IMR-90 (cell line): ENCODE measurements around the gene LGMN. TPM values are rescaled to one million over a fixed set of nuclear protein-coding genes. Genes with fewer than 3 reads are reported as not detected.

Source experiments
- ATAC-seq: fragments of 200-7000 bp; cut with Tn5 transposase; 2 replicates; pipeline ENCODE4 v1.9.1; 2020; ENCODE audit warnings: low read depth, mild to moderate bottlenecking, moderate library complexity
- BruUV-seq: library from RNA; stranded (reverse); fragments of 400-500 nt; replicated peaks from 2 replicates; lab custom pipeline; 2021; lab: Mats Ljungman, UMichigan
- CTCF ChIA-PET: fragments of 300-600 bp; formaldehyde crosslinking; extraction: SDS; loops from one replicate; lab custom pipeline; 2021; ENCODE audit warnings: antibody characterized with exemption; lab: Yijun Ruan, JAX
- POLR2A ChIA-PET: fragments of 300-600 bp; sonication (Branson Sonifier 250); formaldehyde crosslinking; loops from one replicate; lab custom pipeline; 2022; ENCODE audit warnings: antibody characterized with exemption; ENCODE audit not compliant: unreplicated experiment; lab: Charles Lee
- DNase-seq: peaks from one replicate; pipeline ENCODE4 v3.0.0; 2013
- H2AFZ ChIP-seq: replicated peaks from 2 replicates; pipeline ENCODE3; 2013; ENCODE audit warnings: low read length, mild to moderate bottlenecking; ENCODE audit not compliant: poor library complexity
- H2AK5ac ChIP-seq: 2 replicates; pipeline ENCODE4 v1.6.1; 2013; ENCODE audit warnings: low read depth, low read length, inconsistent platforms
- H2AK9ac ChIP-seq: replicated peaks from 2 replicates; pipeline ENCODE3; 2013; ENCODE audit warnings: mild to moderate bottlenecking, low read depth, low read length, moderate library complexity; ENCODE audit not compliant: poor library complexity
- H2BK120ac ChIP-seq: 2 replicates; pipeline ENCODE4 v1.6.1; 2013; ENCODE audit warnings: low read depth, low read length, inconsistent platforms
- H2BK15ac ChIP-seq: 3 replicates; pipeline ENCODE4 v1.6.1; 2013; ENCODE audit warnings: low read depth, low read length, inconsistent platforms
- H2BK20ac ChIP-seq: 2 replicates; pipeline ENCODE4 v1.6.1; 2013; ENCODE audit warnings: low read depth, mild to moderate bottlenecking, inconsistent platforms, low read length, moderate library complexity
- H2BK5ac ChIP-seq: 2 replicates; pipeline ENCODE4 v1.6.1; 2013; ENCODE audit warnings: mild to moderate bottlenecking, low read depth, low read length, inconsistent platforms; ENCODE audit not compliant: poor library complexity, severe bottlenecking
- H3K14ac ChIP-seq: replicated peaks from 2 replicates; pipeline ENCODE4 v1.6.1; 2013; ENCODE audit warnings: low read depth, low read length, inconsistent platforms
- H3K18ac ChIP-seq: 2 replicates; pipeline ENCODE4 v1.6.1; 2013; ENCODE audit warnings: low read depth, low read length, control low read depth
- H3K23ac ChIP-seq: 2 replicates; pipeline ENCODE4 v1.6.1; 2013; ENCODE audit warnings: low read depth, low read length, inconsistent platforms
- H3K27ac ChIP-seq: 2 replicates; pipeline ENCODE4 v1.5.1; 2013; ENCODE audit warnings: mild to moderate bottlenecking, control low read depth, low read length; ENCODE audit not compliant: insufficient read depth
- H3K27me3 ChIP-seq: 2 replicates; pipeline ENCODE4 v1.6.1; 2013; ENCODE audit warnings: low read length; ENCODE audit not compliant: control insufficient read depth, insufficient read depth
- H3K36me3 ChIP-seq: 2 replicates; pipeline ENCODE4 v1.6.1; 2013; ENCODE audit warnings: low read length, mixed read lengths; ENCODE audit not compliant: control insufficient read depth, insufficient read depth
- H3K4ac ChIP-seq: 2 replicates; pipeline ENCODE4 v1.6.1; 2013; ENCODE audit warnings: low read depth, low read length, inconsistent platforms
- H3K4me1 ChIP-seq: 2 replicates; pipeline ENCODE4 v1.6.1; 2013; ENCODE audit warnings: low read length, mixed read lengths; ENCODE audit not compliant: control insufficient read depth, insufficient read depth
- H3K4me2 ChIP-seq: 2 replicates; pipeline ENCODE4 v1.6.1; 2013; ENCODE audit warnings: low read depth, mild to moderate bottlenecking, control low read depth, low read length, moderate library complexity
- H3K4me3 ChIP-seq: 2 replicates; pipeline ENCODE4 v1.5.1; 2013; ENCODE audit warnings: low read depth, mild to moderate bottlenecking, control low read depth, low read length, moderate library complexity; ENCODE audit not compliant: insufficient read depth
- H3K56ac ChIP-seq: 2 replicates; pipeline ENCODE4 v1.6.1; 2013; ENCODE audit warnings: low read length, inconsistent platforms; ENCODE audit not compliant: insufficient read depth; ENCODE audit errors: extremely low read depth
- H3K79me1 ChIP-seq, 2 experiments: 2 replicates each; pipeline ENCODE4 v1.6.1; 2013; ENCODE audit warnings: low read length in 2 of 2, inconsistent platforms in 1 of 2, low read depth in 1 of 2
- H3K9ac ChIP-seq: 2 replicates; pipeline ENCODE4 v1.6.1; 2013; ENCODE audit warnings: low read depth, low read length, control low read depth
- H3K9me1 ChIP-seq: 2 replicates; pipeline ENCODE4 v1.6.1; 2013; ENCODE audit warnings: low read length, inconsistent platforms; ENCODE audit not compliant: insufficient read depth
- H3K9me3 ChIP-seq: 2 replicates; pipeline ENCODE4 v1.6.1; 2013; ENCODE audit warnings: low read length; ENCODE audit not compliant: control insufficient read depth, insufficient read depth
- H4K20me1 ChIP-seq: 2 replicates; pipeline ENCODE4 v1.6.1; 2013; ENCODE audit warnings: low read length, inconsistent platforms; ENCODE audit not compliant: insufficient read depth
- H4K5ac ChIP-seq: 2 replicates; pipeline ENCODE4 v1.6.1; 2013; ENCODE audit warnings: mild to moderate bottlenecking, low read depth, low read length, control low read depth
- H4K8ac ChIP-seq, 2 experiments: 2 replicates each; pipeline ENCODE4 v1.6.1; 2013; ENCODE audit warnings: low read depth in 2 of 2, low read length in 2 of 2, control low read depth in 1 of 2, inconsistent platforms in 1 of 2
- H4K91ac ChIP-seq: 2 replicates; pipeline ENCODE4 v1.6.1; 2013; ENCODE audit warnings: low read depth, low read length, inconsistent platforms; ENCODE audit not compliant: insufficient read depth
- BHLHE40 ChIP-seq: fragments of 150-350 bp; IDR thresholded peaks from 2 replicates; pipeline ENCODE4 v1.6.1; 2016; ENCODE audit warnings: mild to moderate bottlenecking, low read depth, low read length
- CEBPB ChIP-seq: IDR thresholded peaks from 2 replicates; pipeline ENCODE4 v1.6.1; 2012; ENCODE audit warnings: low read depth, low read length, improper control_type of control experiment
- CHD1 ChIP-seq: IDR thresholded peaks from 2 replicates; pipeline ENCODE4 v1.6.1; 2012; ENCODE audit warnings: low read depth, low read length, improper control_type of control experiment
- CTCF ChIP-seq: conservative IDR thresholded peaks from 2 replicates; pipeline ENCODE4 v1.5.1; 2012; ENCODE audit warnings: mild to moderate bottlenecking, low read depth, low read length, improper control_type of control experiment
- ELK1 ChIP-seq: fragments of 150-350 bp; IDR thresholded peaks from 2 replicates; pipeline ENCODE4 v1.6.1; 2016; ENCODE audit warnings: low read depth, mild to moderate bottlenecking, low read length, moderate library complexity, borderline replicate concordance
- FOS ChIP-seq: fragments of 150-350 bp; IDR thresholded peaks from 2 replicates; pipeline ENCODE4 v1.6.1; 2016; ENCODE audit warnings: low read depth, low read length
- MAFK ChIP-seq: IDR thresholded peaks from 2 replicates; pipeline ENCODE4 v1.6.1; 2012; ENCODE audit warnings: low read depth, low read length, improper control_type of control experiment
- MAZ ChIP-seq: IDR thresholded peaks from 2 replicates; pipeline ENCODE4 v1.6.1; 2012; ENCODE audit warnings: low read depth, mild to moderate bottlenecking, low read length, improper control_type of control experiment, moderate library complexity, borderline replicate concordance
- MXI1 ChIP-seq: IDR thresholded peaks from 2 replicates; pipeline ENCODE4 v1.6.1; 2012; ENCODE audit warnings: low read depth, mild to moderate bottlenecking, low read length, moderate library complexity, borderline replicate concordance
- NFE2L2 ChIP-seq: fragments of 150-350 bp; IDR thresholded peaks from 2 replicates; pipeline ENCODE4 v1.6.1; 2016; ENCODE audit warnings: low read depth, mild to moderate bottlenecking, low read length
- POLR2A ChIP-seq: IDR thresholded peaks from 2 replicates; pipeline ENCODE4 v1.6.1; 2012; ENCODE audit warnings: mild to moderate bottlenecking, low read depth, low read length
- RAD21 ChIP-seq: IDR thresholded peaks from 2 replicates; pipeline ENCODE4 v1.6.1; 2012; ENCODE audit warnings: low read length, improper control_type of control experiment
- RCOR1 ChIP-seq: IDR thresholded peaks from 2 replicates; pipeline ENCODE4 v1.6.1; 2012; ENCODE audit warnings: mild to moderate bottlenecking, low read length, improper control_type of control experiment; ENCODE audit not compliant: insufficient replicate concordance
- RFX5 ChIP-seq: IDR thresholded peaks from 2 replicates; pipeline ENCODE4 v1.8.0; 2012; ENCODE audit warnings: low read depth, mild to moderate bottlenecking, low read length, moderate library complexity
- SMC3 ChIP-seq: fragments of 150-350 bp; IDR thresholded peaks from 2 replicates; pipeline ENCODE4 v1.6.1; 2016; ENCODE audit warnings: low read depth, mild to moderate bottlenecking, antibody characterized with exemption, low read length, moderate library complexity
- USF2 ChIP-seq: fragments of 150-350 bp; IDR thresholded peaks from 2 replicates; pipeline ENCODE4 v1.6.1; 2017; ENCODE audit warnings: mild to moderate bottlenecking, antibody characterized with exemption, low read length, low read depth
- WGBS, 2 experiments: methylation state at CpG; one replicate each; pipeline versions ENCODE4 v1.1.5 to v1.1.7; 2013; ENCODE audit warnings: missing lambda C conversion rate in 2 of 2; ENCODE audit not compliant: insufficient read length in 1 of 2; ENCODE audit errors: extremely low coverage in 2 of 2; 5-methylcytosine and 5-hydroxymethylcytosine counted together
- dilution Hi-C: fragments of 300-500 bp; cut with HindIII; formaldehyde crosslinking; loops from one replicate; pipeline ENCODE4 v1.14.3; 2018; ENCODE audit warnings: low sequenced_read_pairs; ENCODE audit not compliant: unreplicated experiment
- in situ Hi-C: fragments of 300-500 bp; cut with MboI; formaldehyde crosslinking; loops from 3 replicates; pipeline ENCODE4 v1.14.3; 2019; ENCODE audit warnings: low sequenced_read_pairs, inconsistent platforms, mixed read lengths
- intact Hi-C: fragments of 100-400 bp; cut with micrococcal nuclease; formaldehyde crosslinking; loops from 2 replicates; pipeline ENCODE4 v1.10.0; 2022
- polyA plus RNA-seq, 3 experiments: library from polyadenylated mRNA; depleted of rRNA; stranded (reverse); fragments of >200 nt; gene quantifications; 2 replicates each; pipeline ENCODE4 v1.2.3, GENCODE V29; 2012; ENCODE audit warnings: low replicate concordance in 1 of 3
- total RNA-seq: library from RNA; depleted of rRNA; stranded (reverse); fragments of >200 nt; gene quantifications from 2 replicates; pipeline ENCODE4 v1.2.3, GENCODE V29; 2012

LGMN gene
- total and polyA plus RNA-seq, 2 of the 4 experiments (the other 2 are of a cell fraction) = 19.2 to 39.3 TPM

GRCh38 chr14:92665661-92666110 is 82.7 kb downstream of the LGMN start:
- Histone ChIP-seq H2AK9ac (no peak overlapping the region), H3K56ac (no peak overlapping the region), H4K91ac (no peak overlapping the region), H2BK20ac (no peak overlapping the region), H3K4ac (no peak overlapping the region), H2BK5ac (no peak overlapping the region), H4K8ac (no peak overlapping the region), H3K4me1 (peaks cover 2% of the 10 kb centered on the region; the same call in 1 of the 2 replicates), H3K9me1 (peaks cover 8% of the 10 kb centered on the region), H3K27me3 (no peaks in the 10 kb centered on the region), H3K9ac (no peak overlapping the region), H3K23ac (no peak overlapping the region), H2AK5ac (no peak overlapping the region), H4K5ac (no peak overlapping the region), H3K27ac (no peak overlapping the region), H3K9me3 (no peaks in the 10 kb centered on the region), H4K20me1 (no peaks in the 10 kb centered on the region), H3K4me2 (no peak overlapping the region), H2BK15ac (no peak overlapping the region), H3K36me3 (peaks cover 13% of the 10 kb centered on the region), H3K79me1 (peaks cover 11 to 13% of the 10 kb centered on the region in 2 experiments), H3K18ac (no peak overlapping the region), H2AFZ (no peak overlapping the region), H3K14ac (no peak overlapping the region), H3K4me3 (no peak overlapping the region), H2BK120ac (no peak overlapping the region; the same call in 1 of the 2 replicates)
- intact Hi-C loops = no loop called here
- 64% methylated on average over 3 of the region's 8 CpGs; no CpG with 5 or more reads in 1 of the 2 experiments for WGBS, 2 experiments
- ChIA-PET POLR2A (no interaction called here), CTCF (no interaction called here)
- dilution Hi-C loops = no loop called here
- TF ChIP-seq CHD1 (no peak), RAD21 (no peak), SMC3 (no peak), CEBPB (no peak), ELK1 (no peak), MAZ (no peak), USF2 (no peak), NFE2L2 (no peak), FOS (no peak), POLR2A (no peak), RFX5 (no peak), MAFK (no peak), MXI1 (no peak), BHLHE40 (no peak), CTCF (no peak), RCOR1 (no peak)
- in situ Hi-C loops = no loop called here
- DNase-seq = no peak
- ATAC-seq = no peak
- no TSS peak for BruUV-seq
